Neural cell (in vitro differentiated cells): Measurements from ENCODE around the gene ABHD17A.

Experiments used
- CTCF ChIP-seq: fragments of 450-650 bp; IDR thresholded peaks from 2 replicates; pipeline ENCODE4 v1.5.1; 2014; ENCODE audit warnings: antibody characterized with exemption, mild to moderate bottlenecking, moderate library complexity; ENCODE audit not compliant: poor library complexity, severe bottlenecking
- EP300 ChIP-seq: fragments of 450-650 bp; conservative IDR thresholded peaks from 2 replicates; pipeline ENCODE4 v1.6.1; 2014; ENCODE audit warnings: antibody characterized with exemption, mild to moderate bottlenecking, moderate library complexity; ENCODE audit not compliant: poor library complexity, severe bottlenecking
- EZH2 ChIP-seq: fragments of 200-600, 300-800 bp; shearing (Covaris generic), sonication (generic); IDR thresholded peaks from 2 replicates; pipeline ENCODE4 v1.6.1; 2014; ENCODE audit warnings: antibody characterized with exemption, low read length, borderline replicate concordance, mild to moderate bottlenecking; ENCODE audit not compliant: insufficient read depth, poor library complexity, severe bottlenecking
- POLR2AphosphoS5 ChIP-seq: IDR thresholded peaks from 2 replicates; pipeline ENCODE4 v1.6.1; 2012
- RAD21 ChIP-seq: fragments of 450-650 bp; conservative IDR thresholded peaks from 2 replicates; pipeline ENCODE4 v1.6.1; 2014; ENCODE audit warnings: antibody characterized with exemption, mild to moderate bottlenecking, moderate library complexity
- REST ChIP-seq: IDR thresholded peaks from 2 replicates; pipeline ENCODE4 v1.6.1; 2012; ENCODE audit warnings: borderline replicate concordance
- TAF1 ChIP-seq: IDR thresholded peaks from 2 replicates; pipeline ENCODE4 v1.6.1; 2012; ENCODE audit warnings: low read depth

- no peak for TF ChIP-seq EP300
- TF ChIP-seq CTCF, result no peak
- TF ChIP-seq RAD21, result no peak
- TF ChIP-seq EZH2, result no peak
- TF ChIP-seq TAF1, result no peak
- TF ChIP-seq POLR2AphosphoS5, result no peak
- no peak for TF ChIP-seq REST
Measured at GRCh38 chr19:1917146-1917545, 31.9 kb upstream of the ABHD17A start.
